GM04503 (cell line): ENCODE measurements around the gene GPNMB.

Experiments
- DNase-seq: peaks from one replicate; pipeline ENCODE4 v3.0.0-alpha.2; 2012; ENCODE audit warnings: low read depth

The GPNMB gene

GRCh38 chr7:23230641-23231101, 15.9 kb upstream of the GPNMB start:
- no peak for DNase-seq

DNA sequence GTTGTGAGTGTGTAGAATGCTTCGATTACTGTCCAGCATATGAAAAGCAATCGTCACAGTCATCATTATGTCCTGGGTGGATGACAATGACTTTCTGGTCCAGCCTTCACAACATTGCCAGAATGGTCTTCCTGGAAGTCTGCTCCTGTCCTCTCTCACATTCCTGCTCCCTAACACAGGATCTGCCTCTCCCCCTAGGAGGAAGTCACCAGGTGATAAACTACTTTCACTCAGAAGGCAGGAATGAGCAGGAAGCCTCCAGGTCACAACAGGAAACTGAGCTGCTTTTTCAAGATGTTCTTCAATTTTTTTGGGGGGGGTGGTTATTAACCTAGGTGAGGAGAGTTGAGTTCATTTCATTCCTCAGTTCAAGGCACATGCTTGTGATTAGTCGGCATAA, 13.6 kb upstream of the GPNMB start:
- no peak for DNase-seq

DNA sequence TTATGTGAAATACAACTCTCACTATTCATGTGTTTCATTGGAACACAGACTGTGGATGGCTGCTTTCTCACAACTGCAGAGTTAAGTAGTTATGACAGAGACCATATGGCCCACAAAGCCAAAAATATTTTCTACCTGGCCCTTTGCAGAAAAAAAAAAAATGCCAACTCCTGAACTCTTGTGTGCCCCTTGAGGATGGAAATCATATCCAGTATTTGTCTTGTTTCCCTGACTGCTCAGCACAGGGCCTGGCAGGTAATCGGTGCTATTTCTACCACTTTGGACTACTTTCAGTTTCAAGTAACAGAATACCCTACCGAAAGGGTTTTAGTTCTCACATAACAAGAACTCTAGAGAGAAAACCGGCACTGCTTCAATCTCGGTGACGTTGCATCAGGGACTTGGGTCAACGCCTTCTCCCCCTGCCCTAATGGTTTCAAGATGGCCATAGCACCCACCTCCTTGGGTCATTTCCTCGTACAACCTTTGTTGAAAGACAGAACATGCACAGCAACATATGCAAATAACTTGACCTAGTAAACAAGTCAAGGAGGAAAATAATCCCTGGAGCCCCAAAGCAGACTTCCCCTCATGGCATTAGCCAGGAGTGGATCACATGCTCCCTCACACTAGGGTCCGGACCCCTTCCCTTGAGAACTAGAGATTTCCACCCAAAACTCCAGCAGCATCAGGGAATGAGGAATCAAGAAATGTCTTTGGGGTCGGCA, 11.8 kb upstream of the GPNMB start:
- DNase-seq = no peak

GRCh38 chr7:23235813-23236221, 10.8 kb upstream of the GPNMB start:
- DNase-seq = no peak

DNA sequence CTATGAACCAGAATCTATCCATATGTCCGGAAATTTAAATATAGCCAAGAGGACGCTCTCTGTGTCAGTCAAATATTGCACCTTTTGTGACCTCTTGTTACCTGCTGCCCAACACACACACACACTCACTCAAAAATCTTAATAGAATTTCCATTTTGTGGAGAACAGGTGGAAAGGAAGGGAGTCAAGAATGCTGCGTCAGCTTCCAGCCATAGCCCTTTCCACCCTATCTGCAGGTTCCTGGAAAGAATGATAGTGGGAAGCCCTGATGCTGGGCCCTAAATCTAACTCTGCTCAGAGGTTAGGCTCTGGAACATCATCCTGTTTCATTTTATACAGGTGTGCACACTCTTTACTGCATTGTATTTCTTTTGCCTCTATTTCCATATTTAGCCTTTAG, 9.6 kb upstream of the GPNMB start:
- DNase-seq = no peak

GRCh38 chr7:23238983-23239652, 7.5 kb upstream of the GPNMB start:
- no peak for DNase-seq

DNA sequence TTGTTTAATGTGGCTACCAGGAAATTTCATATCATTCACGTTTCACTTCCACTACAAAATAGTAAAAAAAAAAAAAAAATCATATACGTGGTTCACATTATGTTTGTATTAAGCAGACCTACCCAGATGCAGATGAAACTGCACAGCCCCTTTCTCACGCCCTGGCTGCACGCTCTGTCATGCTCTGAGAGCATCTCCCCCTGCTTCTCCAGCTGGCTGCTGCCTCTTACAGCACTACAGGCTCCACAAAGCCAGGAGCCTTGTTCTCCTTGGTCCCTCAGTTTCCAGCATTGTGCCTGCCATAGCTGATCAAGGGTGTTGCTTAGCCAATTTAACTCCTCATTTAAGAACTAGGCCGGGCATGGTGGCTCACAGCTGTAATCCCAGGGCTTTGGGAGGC, 6.9 kb upstream of the GPNMB start:
- no peak for DNase-seq

DNA sequence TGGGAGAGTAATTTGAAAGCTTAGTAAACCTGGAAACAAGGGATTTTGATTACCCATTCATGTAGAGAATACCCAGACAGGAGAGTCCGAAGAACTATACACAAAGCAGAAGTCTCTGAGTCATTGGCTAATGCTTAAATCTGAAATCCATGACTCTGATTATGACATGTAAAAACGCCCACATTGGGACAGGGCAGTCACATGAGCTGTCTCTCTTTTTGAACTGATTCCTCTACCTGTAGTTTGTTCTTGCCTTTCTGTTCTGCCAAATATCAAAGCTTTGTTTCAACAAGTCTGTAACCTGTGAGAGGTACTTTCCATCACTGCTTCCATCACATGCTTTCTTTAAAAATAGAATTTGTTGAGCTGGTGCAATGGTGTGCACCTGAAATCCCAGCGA, 4.3 kb upstream of the GPNMB start:
- no peak for DNase-seq

DNA sequence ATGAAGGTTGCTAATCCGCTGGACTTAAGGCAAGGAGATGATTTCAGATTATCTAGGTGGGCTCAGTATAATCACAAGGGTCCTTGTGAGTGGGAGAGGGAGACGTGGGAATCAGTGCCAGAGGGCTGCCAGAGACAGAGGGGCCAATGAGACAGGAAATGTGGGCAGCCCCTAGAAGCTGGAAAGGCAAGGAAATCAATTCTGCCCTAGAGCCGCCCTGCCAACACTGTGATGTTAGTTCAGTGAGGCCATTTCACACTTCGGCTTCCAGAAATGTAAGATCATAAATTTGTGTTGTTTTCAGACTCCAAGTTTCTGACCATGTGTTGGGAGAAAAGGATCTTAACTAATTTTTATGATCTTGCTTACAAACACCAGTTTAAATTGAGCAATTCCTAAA, 3.6 kb upstream of the GPNMB start:
- no peak for DNase-seq

DNA sequence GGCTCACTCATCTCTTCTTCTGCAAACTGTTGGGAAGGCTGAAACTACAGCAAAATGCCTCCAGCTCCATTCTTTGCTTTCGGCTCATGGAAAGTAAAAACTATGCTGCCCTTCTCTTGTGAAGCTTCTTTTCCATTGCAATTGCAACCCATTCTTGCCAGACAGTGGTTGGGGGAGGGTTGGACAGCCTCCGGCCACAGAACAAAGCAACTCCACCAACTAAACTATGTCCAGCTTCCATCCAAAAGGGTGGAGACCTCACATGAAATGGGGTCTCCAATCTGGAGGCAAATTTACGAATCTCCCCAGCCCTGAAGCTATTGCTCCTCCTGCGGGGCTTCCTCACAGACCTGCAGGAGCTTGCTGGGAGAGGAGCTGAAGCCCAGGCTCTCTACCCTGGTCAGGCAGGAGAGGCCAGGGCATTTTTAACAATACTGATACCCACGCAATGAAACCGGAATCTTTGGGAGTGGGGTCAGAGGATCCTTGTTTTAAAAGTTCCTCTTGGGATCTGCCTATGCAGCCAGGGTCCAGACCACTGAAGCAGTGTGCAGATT, 549 bp downstream of the GPNMB start:
- no peak for DNase-seq

DNA sequence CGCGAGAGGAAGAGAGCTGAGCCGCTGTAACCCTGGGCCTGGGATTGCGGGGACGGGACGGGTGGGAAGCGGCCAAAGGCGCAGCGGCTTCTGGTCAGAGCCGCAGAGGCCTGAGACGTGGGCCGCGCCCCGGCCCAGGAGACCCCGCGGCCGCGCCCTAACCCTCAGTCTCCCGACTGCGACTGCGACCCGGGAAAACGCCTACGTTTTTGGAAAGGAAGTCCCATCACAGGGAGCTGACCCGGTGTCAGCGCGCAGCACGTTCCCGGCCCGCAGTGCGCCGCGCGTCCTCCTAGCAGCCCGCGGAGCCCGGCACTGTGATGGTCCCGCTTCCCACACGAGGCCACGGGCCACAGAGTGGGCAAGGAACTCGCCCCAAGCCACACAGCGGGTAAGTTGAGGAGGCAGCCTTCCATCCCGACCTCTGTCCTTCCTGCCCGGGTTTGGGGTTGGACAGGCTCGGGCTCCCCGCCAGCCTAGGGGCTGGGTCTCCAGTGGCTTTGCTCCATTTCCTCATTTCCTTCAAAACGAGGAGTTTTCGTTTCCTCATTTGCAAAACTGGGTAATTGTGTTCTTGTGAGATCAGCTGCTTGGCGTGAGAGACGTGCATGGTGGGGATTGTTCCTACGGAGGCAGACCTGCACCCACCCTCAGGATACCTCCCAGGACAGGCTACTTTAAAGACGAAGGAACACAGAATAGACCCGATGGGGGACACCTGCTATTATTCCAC, 1.2 kb downstream of the GPNMB start:
- DNase-seq = no peak

GRCh38 chr7:23249486-23249885, 2.9 kb downstream of the GPNMB start:
- no peak for DNase-seq

GRCh38 chr7:23254051-23254681, 7.6 kb downstream of the GPNMB start:
- no peak for DNase-seq

DNA sequence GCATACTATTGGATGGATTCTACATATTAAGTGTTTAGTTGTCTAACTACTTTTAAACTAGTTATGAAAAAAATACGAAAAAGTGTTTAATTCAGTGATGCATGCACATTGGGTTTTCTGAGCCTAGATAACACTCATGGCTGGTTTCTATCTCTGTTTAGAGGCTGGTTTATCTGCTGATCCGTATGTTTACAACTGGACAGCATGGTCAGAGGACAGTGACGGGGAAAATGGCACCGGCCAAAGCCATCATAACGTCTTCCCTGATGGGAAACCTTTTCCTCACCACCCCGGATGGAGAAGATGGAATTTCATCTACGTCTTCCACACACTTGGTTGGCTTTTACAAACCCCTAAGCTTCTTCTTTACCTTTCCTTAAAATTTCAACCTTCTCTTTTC, 10.2 kb downstream of the GPNMB start:
- no peak for DNase-seq

- DNase-seq = no peak
These were observed 13.8 kb downstream of the GPNMB start for GRCh38 chr7:23260371-23260770.

DNA sequence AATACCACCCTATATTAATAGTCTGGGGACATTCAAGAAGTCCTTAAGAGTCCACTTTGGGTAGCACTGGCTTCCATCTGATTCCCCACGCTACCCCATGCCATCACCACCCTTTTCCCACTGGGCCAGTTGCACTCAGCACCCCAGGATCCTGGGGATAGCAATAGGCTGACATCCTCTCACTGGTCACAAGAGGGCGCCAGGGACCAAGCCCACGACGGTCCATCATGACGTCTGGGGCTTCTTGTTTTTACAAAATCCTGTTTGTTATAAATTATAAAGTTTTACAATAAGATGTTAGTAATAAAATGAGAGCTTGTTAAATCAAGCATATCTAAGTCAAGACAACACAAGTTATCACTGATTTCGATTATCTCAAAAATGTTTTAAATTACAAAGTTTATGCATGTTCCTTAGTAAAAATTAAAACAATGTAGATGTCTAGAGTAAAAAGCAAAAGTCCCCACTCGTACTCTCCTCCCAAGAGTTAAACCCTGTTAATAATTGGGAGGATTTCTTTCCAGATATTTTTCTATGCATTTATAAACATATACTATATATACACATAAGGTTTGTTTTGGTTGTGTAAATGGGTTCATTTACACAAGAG, 15.4 kb downstream of the GPNMB start:
- DNase-seq = no peak

- DNase-seq = no peak
These were observed 18.4 kb downstream of the GPNMB start for GRCh38 chr7:23264916-23265458.

DNA sequence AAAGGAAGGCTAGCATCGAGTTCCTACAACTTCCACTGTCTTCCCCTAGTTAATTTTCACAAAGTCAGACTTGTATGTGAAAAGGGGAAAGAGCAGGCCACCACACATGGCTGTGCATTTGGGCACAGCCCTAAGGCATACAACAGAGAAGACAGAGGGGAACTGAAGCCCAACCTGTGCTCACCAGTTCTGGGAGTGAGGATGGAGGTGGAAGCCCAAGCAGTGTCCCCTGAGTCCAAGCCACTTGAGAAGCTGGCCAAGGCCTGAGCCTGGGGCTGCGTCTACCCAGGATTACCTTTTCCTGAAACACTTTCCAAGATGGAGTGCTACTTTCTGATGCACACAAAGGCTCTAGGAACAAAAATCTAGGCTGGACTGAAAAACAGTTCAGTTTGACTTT, 20.3 kb downstream of the GPNMB start:
- no peak for DNase-seq

GRCh38 chr7:23267357-23267756, 20.8 kb downstream of the GPNMB start:
- no peak for DNase-seq

DNA sequence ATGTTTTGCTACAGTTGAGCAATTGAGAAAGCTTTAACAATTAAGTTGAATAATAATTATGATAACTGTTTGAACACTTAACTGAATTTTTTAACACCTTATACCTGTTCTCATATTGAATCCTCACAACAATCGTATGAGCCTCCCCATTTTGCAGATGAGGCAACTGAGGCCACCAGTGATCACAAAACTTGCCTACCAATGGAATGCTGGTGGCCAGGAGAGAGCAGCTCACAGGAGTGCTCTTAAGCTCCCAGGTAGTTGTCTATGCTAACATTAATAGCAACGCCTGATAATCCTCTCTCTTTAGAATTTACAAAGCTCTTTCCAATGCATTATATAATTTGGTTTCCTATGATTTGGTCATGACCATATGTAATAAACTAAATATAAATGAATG, 21.6 kb downstream of the GPNMB start:
- no peak for DNase-seq

DNA sequence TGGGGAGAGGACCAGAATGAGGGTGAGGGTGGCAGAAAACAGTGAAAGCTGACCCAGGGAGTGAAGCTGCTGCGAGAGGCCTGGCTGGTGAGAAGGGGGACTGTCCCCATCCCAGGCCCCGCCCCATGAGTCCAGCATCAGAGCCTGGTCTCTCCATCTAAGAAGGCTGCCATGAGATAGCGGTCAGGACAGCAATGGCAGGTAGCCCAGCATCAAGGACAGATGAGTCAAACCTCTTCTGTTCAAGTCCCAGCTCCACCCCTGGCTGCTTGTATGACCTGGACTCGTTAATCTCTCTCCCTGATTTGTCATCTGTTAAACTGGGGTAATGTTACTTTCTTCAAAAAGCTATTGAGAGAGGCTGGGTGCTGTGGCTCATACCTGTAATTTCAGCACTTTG, 22.2 kb downstream of the GPNMB start:
- no peak for DNase-seq

GRCh38 chr7:23272275-23272674, 25.7 kb downstream of the GPNMB start:
- DNase-seq = no peak
